Kidney epithelial cell (primary cell): ENCODE measurements around the gene MLX. TPM values are rescaled to one million over a fixed set of nuclear protein-coding genes. Genes with fewer than 3 reads are reported as not detected.
A peak's percentile ranks its signal among the peaks of the same experiment; 100 is the strongest.
"Not testable (repeated sequence)": the region's sequence is repeated elsewhere in the genome, so short reads cannot be mapped to it uniquely, and the experiment has no call there.

Source experiments
- DNase-seq: peaks from one replicate; pipeline ENCODE4 v3.0.0-alpha.2; 2010; ENCODE audit warnings: low read depth
- H3K27me3 ChIP-seq: 2 replicates; pipeline ENCODE4 v1.6.0; 2011; ENCODE audit warnings: low read length; ENCODE audit not compliant: control insufficient read depth, insufficient read depth
- H3K36me3 ChIP-seq: 2 replicates; pipeline ENCODE4 v1.5.1; 2011; ENCODE audit warnings: low read length; ENCODE audit not compliant: control insufficient read depth, insufficient read depth
- H3K4me3 ChIP-seq: 2 replicates; pipeline ENCODE4 v1.5.1; 2011; ENCODE audit warnings: low read depth, mild to moderate bottlenecking, control low read depth, low read length
- total RNA-seq: library from RNA; depleted of rRNA; stranded (reverse); fragments of >200 nt; gene quantifications from 2 replicates; pipeline ENCODE4 v1.2.3, GENCODE V29; 2015
- TF ChIP-seq, protein P1 (sequence below): IDR thresholded peaks from 2 replicates; pipeline ENCODE4 v1.5.1; 2011; ENCODE audit warnings: mild to moderate bottlenecking, moderate library complexity, low read length, control low read depth, inconsistent platforms; ENCODE audit not compliant: insufficient read depth, poor library complexity, severe bottlenecking

Gene MLX
- total RNA-seq, 1 donor from 2014 or later: 35.9 TPM

GRCh38 chr17:42617956-42618431, 51.1 kb downstream of the MLX start:
- no peak for DNase-seq
- Histone ChIP-seq H3K27me3 (no peaks in the 10 kb centered on the region), H3K4me3 (no peak overlapping the region), H3K36me3 (no peaks in the 10 kb centered on the region)
- TF ChIP-seq, protein P1, sequence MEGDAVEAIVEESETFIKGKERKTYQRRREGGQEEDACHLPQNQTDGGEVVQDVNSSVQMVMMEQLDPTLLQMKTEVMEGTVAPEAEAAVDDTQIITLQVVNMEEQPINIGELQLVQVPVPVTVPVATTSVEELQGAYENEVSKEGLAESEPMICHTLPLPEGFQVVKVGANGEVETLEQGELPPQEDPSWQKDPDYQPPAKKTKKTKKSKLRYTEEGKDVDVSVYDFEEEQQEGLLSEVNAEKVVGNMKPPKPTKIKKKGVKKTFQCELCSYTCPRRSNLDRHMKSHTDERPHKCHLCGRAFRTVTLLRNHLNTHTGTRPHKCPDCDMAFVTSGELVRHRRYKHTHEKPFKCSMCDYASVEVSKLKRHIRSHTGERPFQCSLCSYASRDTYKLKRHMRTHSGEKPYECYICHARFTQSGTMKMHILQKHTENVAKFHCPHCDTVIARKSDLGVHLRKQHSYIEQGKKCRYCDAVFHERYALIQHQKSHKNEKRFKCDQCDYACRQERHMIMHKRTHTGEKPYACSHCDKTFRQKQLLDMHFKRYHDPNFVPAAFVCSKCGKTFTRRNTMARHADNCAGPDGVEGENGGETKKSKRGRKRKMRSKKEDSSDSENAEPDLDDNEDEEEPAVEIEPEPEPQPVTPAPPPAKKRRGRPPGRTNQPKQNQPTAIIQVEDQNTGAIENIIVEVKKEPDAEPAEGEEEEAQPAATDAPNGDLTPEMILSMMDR: no peak

GRCh38 chr17:42618442-42619150, 51.7 kb downstream of the MLX start:
- Histone ChIP-seq H3K4me3 (no peak overlapping the region), H3K36me3 (no peaks in the 10 kb centered on the region), H3K27me3 (no peaks in the 10 kb centered on the region)
- no peak for DNase-seq
- TF ChIP-seq, protein P1: peak; percentile 24

DNA sequence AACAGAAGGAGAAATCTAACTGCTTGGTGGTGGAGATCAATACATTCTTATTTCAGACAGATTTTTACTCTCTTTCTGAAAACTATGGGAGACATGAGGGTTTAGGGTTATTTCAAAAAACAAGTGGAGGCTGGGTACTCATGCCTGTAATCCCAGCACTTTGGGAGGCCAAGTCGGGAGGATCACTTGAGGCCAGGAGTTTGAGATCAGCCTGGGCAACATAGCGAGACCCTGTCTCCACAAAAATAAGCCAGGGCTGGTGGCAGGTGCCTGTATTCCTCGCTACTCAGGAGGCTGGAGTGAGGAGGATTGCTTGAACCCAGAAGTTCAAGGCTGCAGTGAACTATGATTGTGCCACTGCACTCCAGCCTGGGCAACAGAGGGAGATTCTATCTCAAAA, 55.1 kb downstream of the MLX start:
- H3K36me3 ChIP-seq, DNase-seq, H3K4me3 ChIP-seq, H3K27me3 ChIP-seq: not testable (repeated sequence)

Other genes starting within 250 kb of the MLX start
- gene STAT3, start 178.7 kb upstream of the MLX start, total RNA-seq: 74.9 and 80.8 TPM in 2 replicates
- gene CAVIN1, start 143.8 kb upstream of the MLX start, total RNA-seq: 58.5 and 70.2 TPM in 2 replicates
- gene ATP6V0A1, start 108.2 kb upstream of the MLX start, total RNA-seq: 43.9 and 46.4 TPM in 2 replicates
- 46.2 and 49.2 TPM in 2 replicates for gene NAGLU, start 30.9 kb upstream of the MLX start, total RNA-seq
- gene HSD17B1, start 14.2 kb upstream of the MLX start, total RNA-seq: 0.34 and 1.8 TPM in 2 replicates
- gene COASY, start 5.0 kb upstream of the MLX start, total RNA-seq: 26.8 and 34.3 TPM in 2 replicates
- 3.9 and 7.9 TPM in 2 replicates for gene PSMC3IP, start 10.6 kb downstream of the MLX start, total RNA-seq
- 64.9 and 68.2 TPM in 2 replicates for gene RETREG3, start 42.3 kb downstream of the MLX start, total RNA-seq
- 37.6 and 56.1 TPM in 2 replicates for gene TUBG1, start 42.6 kb downstream of the MLX start, total RNA-seq
- 11.3 and 15.0 TPM in 2 replicates for gene TUBG2, start 92.2 kb downstream of the MLX start, total RNA-seq
- 10.2 and 11.2 TPM in 2 replicates for gene PLEKHH3, start 109.9 kb downstream of the MLX start, total RNA-seq
- gene CCR10, start 114.7 kb downstream of the MLX start, total RNA-seq: 3.1 and 8.9 TPM in 2 replicates
- gene CNTNAP1, start 115.4 kb downstream of the MLX start, total RNA-seq: 5.8 and 7.0 TPM in 2 replicates
- gene EZH1, start 177.9 kb downstream of the MLX start, total RNA-seq: 14.7 and 22.5 TPM in 2 replicates
- gene RAMP2, start 194.1 kb downstream of the MLX start, total RNA-seq: 1.3 and 5.3 TPM in 2 replicates
- 131 and 144 TPM in 2 replicates for gene VPS25, start 206.3 kb downstream of the MLX start, total RNA-seq
- 0.67 and 0.96 TPM in 2 replicates for gene WNK4, start 213.5 kb downstream of the MLX start, total RNA-seq
- 48.3 and 49.4 TPM in 2 replicates for gene COA3, start 231.6 kb downstream of the MLX start, total RNA-seq
- gene CNTD1, start 231.8 kb downstream of the MLX start, total RNA-seq: 0.21 TPM in 1 of 2 replicates, not detected in the other